Loucy (cell line): ENCODE data around the gene CPLANE1.
"Not testable (repeated sequence)": the region's sequence is repeated elsewhere in the genome, so short reads cannot be mapped to it uniquely, and the experiment has no call there.

ENCODE experiments used
- H2AFZ ChIP-seq: fragments of 200-600 bp; sonication (generic); 2 replicates; pipeline ENCODE4 v1.6.0; 2016; ENCODE audit warnings: antibody characterized with exemption, mild to moderate bottlenecking, low read length, moderate library complexity
- H3F3A ChIP-seq: fragments of 200-600 bp; 2 replicates; pipeline ENCODE4 v1.6.0; 2016; ENCODE audit warnings: antibody characterized with exemption, low read depth, mild to moderate bottlenecking
- H3K27me3 ChIP-seq: fragments of 200-600 bp; sonication (generic); 2 replicates; pipeline ENCODE4 v1.6.1; 2014; ENCODE audit warnings: low read length, mild to moderate bottlenecking; ENCODE audit not compliant: insufficient read depth, poor library complexity, severe bottlenecking
- H3K36me3 ChIP-seq: fragments of 200-600 bp; sonication (generic); 2 replicates; pipeline ENCODE4 v1.6.1; 2016; ENCODE audit warnings: low read length; ENCODE audit not compliant: insufficient read depth
- H3K4me1 ChIP-seq: fragments of 200-600 bp; sonication (generic); 2 replicates; pipeline ENCODE4 v1.5.1; 2014; ENCODE audit warnings: low read length, mild to moderate bottlenecking; ENCODE audit not compliant: insufficient read depth, poor library complexity, severe bottlenecking
- H3K4me2 ChIP-seq: fragments of 200-600 bp; sonication (generic); 2 replicates; pipeline ENCODE4 v1.6.0; 2014; ENCODE audit warnings: antibody characterized with exemption, low read length, low read depth, mild to moderate bottlenecking; ENCODE audit not compliant: poor library complexity, severe bottlenecking
- H3K4me3 ChIP-seq: fragments of 200-600 bp; sonication (generic); 2 replicates; pipeline ENCODE4 v1.5.1; 2014; ENCODE audit warnings: low read length, mild to moderate bottlenecking, mixed read lengths; ENCODE audit not compliant: poor library complexity, severe bottlenecking
- H3K79me2 ChIP-seq: fragments of 200-600 bp; sonication (generic); 2 replicates; pipeline ENCODE4 v1.6.1; 2014; ENCODE audit warnings: low read length; ENCODE audit not compliant: insufficient read depth
- H3K9ac ChIP-seq: fragments of 200-600 bp; sonication (generic); 2 replicates; pipeline ENCODE4 v1.6.0; 2014; ENCODE audit warnings: mild to moderate bottlenecking, low read depth, low read length, moderate library complexity; ENCODE audit not compliant: poor library complexity, severe bottlenecking
- H3K9me2 ChIP-seq: fragments of 200-600 bp; sonication (generic); replicated peaks from 2 replicates; pipeline ENCODE4 v1.6.1; 2016; ENCODE audit warnings: low read depth, low read length, mixed read lengths
- H3K9me3 ChIP-seq: fragments of 200-600 bp; sonication (generic); 2 replicates; pipeline ENCODE4 v1.6.1; 2014; ENCODE audit warnings: mild to moderate bottlenecking, antibody characterized with exemption, low read length, low read depth; ENCODE audit not compliant: insufficient read depth
- H4K20me1 ChIP-seq: fragments of 200-600 bp; sonication (generic); 2 replicates; pipeline ENCODE4 v1.6.0; 2014; ENCODE audit warnings: antibody characterized with exemption, low read length, mild to moderate bottlenecking; ENCODE audit not compliant: insufficient read depth, poor library complexity, severe bottlenecking
- EZH2phosphoT487 ChIP-seq: fragments of 200-600 bp; IDR thresholded peaks from 2 replicates; pipeline ENCODE4 v1.6.1; 2018; ENCODE audit warnings: antibody characterized with exemption, mild to moderate bottlenecking, moderate library complexity, borderline replicate concordance
- TF ChIP-seq, protein P1 (sequence below): fragments of 200-600 bp; sonication (generic); conservative IDR thresholded peaks from 2 replicates; pipeline ENCODE4 v1.5.1; 2014; ENCODE audit warnings: mild to moderate bottlenecking, antibody characterized with exemption, low read length

CPLANE1 gene

DNA sequence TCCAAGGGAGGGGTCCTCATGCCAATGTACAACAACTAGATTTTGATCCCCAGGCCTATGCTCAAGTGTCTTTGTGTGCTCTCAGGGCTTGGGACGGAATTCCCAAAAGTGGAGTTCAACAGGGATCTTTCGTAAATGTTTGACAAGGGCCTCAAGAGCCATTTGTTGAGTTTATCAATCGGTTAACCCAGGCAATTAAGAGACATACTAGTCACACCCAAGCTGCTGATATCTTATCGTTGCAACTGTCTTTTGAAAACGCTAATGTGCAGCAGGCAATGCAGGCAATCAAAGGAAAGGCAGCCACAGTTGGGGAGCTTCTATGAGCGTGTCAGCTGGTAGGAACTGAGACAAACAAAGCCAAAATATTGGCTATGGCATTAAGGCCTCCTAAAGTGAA is 161.2 kb downstream of the CPLANE1 start:
- H2AFZ ChIP-seq, result no peak overlapping the region
- no peaks in the 10 kb centered on the region for H3K9me2 ChIP-seq
- H3K4me2 ChIP-seq, result no peak overlapping the region
- H3K4me1 ChIP-seq, result no peaks in the 10 kb centered on the region
- H3K27me3 ChIP-seq, result no peaks in the 10 kb centered on the region
- no peaks in the 10 kb centered on the region for H3F3A ChIP-seq
- no peaks in the 10 kb centered on the region for H4K20me1 ChIP-seq
- no peaks in the 10 kb centered on the region for H3K79me2 ChIP-seq
- TF ChIP-seq EZH2phosphoT487, result no peak
- TF ChIP-seq, protein P1, sequence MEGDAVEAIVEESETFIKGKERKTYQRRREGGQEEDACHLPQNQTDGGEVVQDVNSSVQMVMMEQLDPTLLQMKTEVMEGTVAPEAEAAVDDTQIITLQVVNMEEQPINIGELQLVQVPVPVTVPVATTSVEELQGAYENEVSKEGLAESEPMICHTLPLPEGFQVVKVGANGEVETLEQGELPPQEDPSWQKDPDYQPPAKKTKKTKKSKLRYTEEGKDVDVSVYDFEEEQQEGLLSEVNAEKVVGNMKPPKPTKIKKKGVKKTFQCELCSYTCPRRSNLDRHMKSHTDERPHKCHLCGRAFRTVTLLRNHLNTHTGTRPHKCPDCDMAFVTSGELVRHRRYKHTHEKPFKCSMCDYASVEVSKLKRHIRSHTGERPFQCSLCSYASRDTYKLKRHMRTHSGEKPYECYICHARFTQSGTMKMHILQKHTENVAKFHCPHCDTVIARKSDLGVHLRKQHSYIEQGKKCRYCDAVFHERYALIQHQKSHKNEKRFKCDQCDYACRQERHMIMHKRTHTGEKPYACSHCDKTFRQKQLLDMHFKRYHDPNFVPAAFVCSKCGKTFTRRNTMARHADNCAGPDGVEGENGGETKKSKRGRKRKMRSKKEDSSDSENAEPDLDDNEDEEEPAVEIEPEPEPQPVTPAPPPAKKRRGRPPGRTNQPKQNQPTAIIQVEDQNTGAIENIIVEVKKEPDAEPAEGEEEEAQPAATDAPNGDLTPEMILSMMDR, result no peak
- no peak overlapping the region for H3K9ac ChIP-seq
- no peaks in the 10 kb centered on the region for H3K36me3 ChIP-seq
- H3K9me3 ChIP-seq, result no peaks in the 10 kb centered on the region; the same call in 1 of the 2 replicates
- no peak overlapping the region for H3K4me3 ChIP-seq

DNA sequence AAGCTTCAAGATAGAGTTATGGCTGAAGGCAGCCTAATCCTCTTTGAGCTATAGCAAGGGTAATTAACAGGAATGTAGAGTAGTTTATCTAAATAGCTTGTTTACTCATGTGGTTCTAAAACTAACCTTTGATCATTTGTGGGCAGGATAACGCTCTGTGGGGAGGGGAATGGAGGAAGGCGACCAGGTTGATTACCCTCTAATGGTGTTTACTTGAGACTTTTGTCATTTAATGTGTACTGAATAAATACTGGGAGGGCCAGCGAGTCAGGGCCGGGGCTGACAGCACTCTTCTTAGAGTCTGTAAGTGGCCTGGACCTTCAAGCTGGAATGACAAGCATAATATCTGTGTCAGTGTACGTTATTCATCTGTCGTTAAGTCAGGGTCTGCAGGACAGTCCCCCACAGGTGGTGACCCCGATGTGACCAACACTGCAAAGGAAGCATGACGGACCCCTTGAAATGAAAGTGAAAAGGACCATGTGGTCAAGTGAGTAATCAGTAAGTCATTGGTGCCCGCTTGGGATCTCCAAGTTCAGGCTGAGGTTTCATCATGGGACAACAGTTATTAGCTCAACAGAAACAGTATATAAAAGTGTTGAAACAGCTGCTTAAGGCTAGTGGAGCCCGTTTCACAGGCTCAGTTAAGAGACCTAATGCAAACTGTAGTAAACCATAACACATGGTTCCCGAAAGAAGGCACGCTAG is 162.6 kb downstream of the CPLANE1 start:
- Histone ChIP-seq H3K4me2 (no peak overlapping the region), H3K4me1 (no peaks in the 10 kb centered on the region), H2AFZ (no peak overlapping the region), H3K36me3 (no peaks in the 10 kb centered on the region), H3F3A (no peaks in the 10 kb centered on the region), H3K4me3 (no peak overlapping the region), H3K27me3 (no peaks in the 10 kb centered on the region), H3K9me3 (no peaks in the 10 kb centered on the region; the same call in 1 of the 2 replicates), H3K9ac (no peak overlapping the region), H3K9me2 (no peaks in the 10 kb centered on the region), H3K79me2 (no peaks in the 10 kb centered on the region), H4K20me1 (no peaks in the 10 kb centered on the region)
- no peak for TF ChIP-seq EZH2phosphoT487
- TF ChIP-seq, protein P1, result no peak

DNA sequence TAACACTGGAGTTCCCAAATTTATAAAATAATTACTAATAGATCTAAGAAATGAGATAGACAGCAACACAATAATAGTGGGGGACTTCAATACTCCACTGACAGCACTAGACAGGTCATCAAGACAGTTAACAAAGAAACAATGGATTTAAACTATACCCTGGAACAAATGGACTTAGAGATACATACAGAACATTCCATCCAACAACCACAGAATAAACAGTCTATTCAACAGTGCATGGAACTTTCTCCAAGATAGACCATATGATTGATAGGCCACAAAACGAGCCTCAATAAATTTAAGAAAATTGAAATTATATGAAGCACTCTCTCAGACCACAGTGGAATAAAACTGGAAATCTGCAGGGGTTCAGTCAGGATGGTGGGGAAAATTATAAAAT is 163.2 kb downstream of the CPLANE1 start:
- not testable (repeated sequence) for H4K20me1 ChIP-seq, H3K36me3 ChIP-seq, H2AFZ ChIP-seq, H3K4me3 ChIP-seq, H3K9me3 ChIP-seq, H3K79me2 ChIP-seq, H3K9ac ChIP-seq, H3F3A ChIP-seq, H3K9me2 ChIP-seq, H3K27me3 ChIP-seq, H3K4me1 ChIP-seq, H3K4me2 ChIP-seq

DNA sequence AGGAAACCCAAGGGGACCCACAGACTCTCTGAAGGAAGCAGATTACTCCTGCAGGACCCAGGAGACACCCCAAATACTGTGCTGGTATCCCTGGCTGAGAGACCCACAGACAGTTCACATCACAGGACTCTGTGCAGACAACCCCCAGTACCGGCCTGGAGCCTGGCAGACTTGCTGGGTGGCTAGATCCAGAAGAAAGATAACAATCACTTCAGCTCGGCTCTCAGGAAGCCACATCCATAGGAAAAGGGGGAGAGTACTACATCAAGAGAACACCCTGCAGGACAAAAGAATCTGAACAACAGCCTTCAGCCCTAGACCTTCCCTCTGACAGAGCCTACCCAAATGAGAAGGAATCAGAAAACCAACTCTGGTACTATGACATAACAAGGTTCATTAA is 166.2 kb downstream of the CPLANE1 start:
- not testable (repeated sequence) for H4K20me1 ChIP-seq, H3K36me3 ChIP-seq, H3K27me3 ChIP-seq, H3K4me1 ChIP-seq, H3F3A ChIP-seq, H3K9ac ChIP-seq, H3K9me2 ChIP-seq, H3K4me3 ChIP-seq, H3K4me2 ChIP-seq, H3K79me2 ChIP-seq, H2AFZ ChIP-seq, H3K9me3 ChIP-seq
